ENCODE measurements around the gene CHTF8. TPM values are rescaled to one million over a fixed set of nuclear protein-coding genes. Genes with fewer than 3 reads are reported as not detected.

The CHTF8 gene
- total RNA-seq, 1 donor from 2014 or later, result 82.4 TPM

- DNase-seq, result peak; percentile 33
Measured at GRCh38 chr16:69112285-69113129, 19.9 kb downstream of the CHTF8 start.

GRCh38 chr16:69111876-69112230, 20.5 kb downstream of the CHTF8 start:
- DNase-seq, result no peak

- no peak for DNase-seq
Measured at GRCh38 chr16:69111216-69111875, 21.0 kb downstream of the CHTF8 start.

GRCh38 chr16:69110406-69110805, 22.0 kb downstream of the CHTF8 start:
- no peak for DNase-seq

- DNase-seq, result no peak
Measured at GRCh38 chr16:69109486-69110270, 22.7 kb downstream of the CHTF8 start.

GRCh38 chr16:69108905-69109252, 23.5 kb downstream of the CHTF8 start:
- no peak for DNase-seq

- no peak for DNase-seq
Measured at GRCh38 chr16:69108064-69108904, 24.1 kb downstream of the CHTF8 start.

- no peak for DNase-seq
Measured at GRCh38 chr16:69107316-69107962, 24.9 kb downstream of the CHTF8 start.

- no peak for DNase-seq
Measured at GRCh38 chr16:69106491-69107315, 25.7 kb downstream of the CHTF8 start.

GRCh38 chr16:69105501-69106361, 26.7 kb downstream of the CHTF8 start, which contains the start of gene HAS3:
Gene HAS3 (plus strand): TSS chr16:69105653. CDS start chr16:69109396, 3,743 bp downstream.
- DNase-seq, result peak; percentile 71

- no peak for DNase-seq
Measured at GRCh38 chr16:69100071-69100691, 32.2 kb downstream of the CHTF8 start.

GRCh38 chr16:69095193-69095592, 37.2 kb downstream of the CHTF8 start:
- no peak for DNase-seq

- no peak for DNase-seq
Measured at GRCh38 chr16:69094501-69094900, 37.9 kb downstream of the CHTF8 start.

- no peak for DNase-seq
Measured at GRCh38 chr16:69093974-69094373, 38.4 kb downstream of the CHTF8 start.

GRCh38 chr16:69089091-69089910, 43.1 kb downstream of the CHTF8 start:
- no peak for DNase-seq

- no peak for DNase-seq
Measured at GRCh38 chr16:69088684-69089083, 43.7 kb downstream of the CHTF8 start.

- DNase-seq, result no peak
Measured at GRCh38 chr16:69087161-69087581, 45.2 kb downstream of the CHTF8 start.
